ENCODE results near the gene DMRT1.

GRCh38 chr9:977838-978830 is 136.6 kb downstream of the DMRT1 start:
- TF ChIP-seq CTCF (IDR thresholded peaks at IDR 0.05) = no peak
- no peak for TF ChIP-seq POLR2A (IDR thresholded peaks at IDR 0.05)

Measured in heart left ventricle (tissue), 13 donors.